Thyroid gland (tissue), 4 donors: Measurements from ENCODE around the gene NCOA3. TPM values are rescaled to one million over a fixed set of nuclear protein-coding genes. Genes with fewer than 3 reads are reported as not detected.
"Not testable (repeated sequence)": the region's sequence is repeated elsewhere in the genome, so short reads cannot be mapped to it uniquely, and the experiment has no call there.

Source experiments
- DNase-seq, 2 donors: peaks; one replicate each; pipeline ENCODE4 v3.0.0-alpha.2; 2019
- H3K27ac ChIP-seq, 3 donors: fragments of 200-600 bp; sonication (generic); 1 replicate in 2 of 3; 2 replicates in 1 of 3; pipeline ENCODE4 v1.5.1; 2016 to 2019; ENCODE audit warnings: mild to moderate bottlenecking in 1 of 3, moderate library complexity in 1 of 3
- H3K27me3 ChIP-seq: fragments of 200-600 bp; sonication (generic); one replicate; pipeline ENCODE4 v1.5.1; 2019
- H3K36me3 ChIP-seq, 2 donors: fragments of 200-600 bp; sonication (generic); one replicate each; pipeline ENCODE4 v1.5.1; 2016 to 2019
- H3K4me1 ChIP-seq, 2 donors: fragments of 200-600 bp; sonication (generic); one replicate each; pipeline ENCODE4 v1.5.1; 2017 to 2019
- H3K4me3 ChIP-seq, 3 donors: fragments of 200-600 bp; sonication (generic); replicated peaks in 1 of 3; 1 replicate in 2 of 3; 2 replicates in 1 of 3; pipeline ENCODE4 v1.5.1; 2016; ENCODE audit warnings: mild to moderate bottlenecking in 1 of 3
- H3K9me3 ChIP-seq: fragments of 200-600 bp; sonication (generic); one replicate; pipeline ENCODE4 v1.5.1; 2017
- CTCF ChIP-seq, 6 experiments: fragments of 200-600 bp in 3 of 6; fragments of 450-650 bp in 3 of 6; sonication (generic) in 3 of 6; IDR thresholded peaks; one replicate each; pipeline ENCODE4 v1.5.1; 2016 to 2019; ENCODE audit warnings: antibody characterized with exemption in 6 of 6, mild to moderate bottlenecking in 2 of 6, inconsistent platforms in 1 of 6, moderate library complexity in 1 of 6
- POLR2A ChIP-seq, 2 donors: fragments of 450-650 bp; IDR thresholded peaks; one replicate each; pipeline ENCODE4 v1.6.1; 2017; ENCODE audit warnings: antibody characterized with exemption in 2 of 2, mild to moderate bottlenecking in 2 of 2, moderate library complexity in 1 of 2
- WGBS, 2 donors: methylation state at CpG; one replicate each; pipeline ENCODE4 v1.1.5; 2017; 5-methylcytosine and 5-hydroxymethylcytosine counted together
- intact Hi-C: fragments of 100-400 bp; cut with DNase I; formaldehyde crosslinking; loops from one replicate; pipeline ENCODE4 v1.15.1; 2023
- total RNA-seq, 4 donors: library from RNA; depleted of rRNA; stranded (reverse); fragments of >200 nt; gene quantifications; one replicate each; pipeline ENCODE4 v1.2.3, GENCODE V29; 2016

Gene NCOA3
- total RNA-seq, 4 donors from 2014 or later, result 28.7 to 45.2 (median 36.8) TPM

- intact Hi-C loops, result no loop called here
- no peaks in the 10 kb centered on the region for H3K36me3 ChIP-seq
- H3K4me1 ChIP-seq, result peaks cover 44 to 50% of the 10 kb centered on the region in 2 donors
- peak overlapping the region; percentile 32 to 67 (median 40) for H3K27ac ChIP-seq
- peak; percentile 73 to 77 for DNase-seq
- H3K4me3 ChIP-seq, result no peak overlapping the region
- WGBS, 2 donors, result 3 to 4% methylated on average over 4 of the region's 4 CpGs
- TF ChIP-seq POLR2A (IDR thresholded peaks at IDR 0.05), result peak in 1 of 2 donors; percentile 22
- TF ChIP-seq CTCF (IDR thresholded peaks at IDR 0.05), result no peak
- H3K9me3 ChIP-seq, result no peaks in the 10 kb centered on the region
- no peaks in the 10 kb centered on the region for H3K27me3 ChIP-seq
Observed at GRCh38 chr20:47576516-47577033, 74.9 kb downstream of the NCOA3 start.

- Histone ChIP-seq H3K36me3 (no peaks in the 10 kb centered on the region), H3K27ac (peak overlapping the region; percentile 32 to 67 (median 40)), H3K27me3 (no peaks in the 10 kb centered on the region), H3K4me1 (peaks cover 44 to 50% of the 10 kb centered on the region in 2 donors), H3K9me3 (no peaks in the 10 kb centered on the region), H3K4me3 (no peak overlapping the region)
- no peak for TF ChIP-seq CTCF (IDR thresholded peaks at IDR 0.05)
- DNase-seq, result no peak
- intact Hi-C loops, result no loop called here
Observed at GRCh38 chr20:47577314-47577713, 75.6 kb downstream of the NCOA3 start.

- Histone ChIP-seq H3K27me3 (no peaks in the 10 kb centered on the region), H3K36me3 (no peaks in the 10 kb centered on the region), H3K4me3 (no peak overlapping the region), H3K4me1 (peaks cover 48 to 52% of the 10 kb centered on the region in 2 donors), H3K9me3 (no peaks in the 10 kb centered on the region), H3K27ac (peak overlapping the region in 1 of 3 donors; percentile 67)
- 50 to 68% methylated on average over 1 of the region's 1 CpG for WGBS, 2 donors
- intact Hi-C loops, result no loop called here
- TF ChIP-seq CTCF (IDR thresholded peaks at IDR 0.05) (no peak), POLR2A (IDR thresholded peaks at IDR 0.05) (no peak)
- peak; percentile 16 to 31 for DNase-seq
Observed at GRCh38 chr20:47578543-47578942, 76.9 kb downstream of the NCOA3 start.

- H3K4me1 ChIP-seq, result peaks cover 42 to 43% of the 10 kb centered on the region in 2 donors
- H3K4me3 ChIP-seq, DNase-seq, H3K27me3 ChIP-seq, H3K36me3 ChIP-seq, H3K27ac ChIP-seq, H3K9me3 ChIP-seq, intact Hi-C loops: not testable (repeated sequence)
- 89 to 91% methylated on average over 7 of the region's 7 CpGs for WGBS, 2 donors
Observed at GRCh38 chr20:47580686-47581085, 79.0 kb downstream of the NCOA3 start.

- H3K27me3 ChIP-seq, result no peaks in the 10 kb centered on the region
- intact Hi-C loops, result no loop called here
- H3K4me1 ChIP-seq, result peaks cover 38 to 39% of the 10 kb centered on the region in 2 donors
- WGBS, 2 donors, result 86 to 89% methylated on average over 2 of the region's 2 CpGs
- no peak overlapping the region for H3K27ac ChIP-seq
- TF ChIP-seq CTCF (IDR thresholded peaks at IDR 0.05), result no peak
- no peak for TF ChIP-seq POLR2A (IDR thresholded peaks at IDR 0.05)
- DNase-seq, result no peak
- no peaks in the 10 kb centered on the region for H3K36me3 ChIP-seq
- H3K9me3 ChIP-seq, result no peaks in the 10 kb centered on the region
- no peak overlapping the region for H3K4me3 ChIP-seq
Observed at GRCh38 chr20:47581090-47581489, 79.4 kb downstream of the NCOA3 start.

- peaks cover 13 to 16% of the 10 kb centered on the region in 2 donors for H3K4me1 ChIP-seq
- no peak for TF ChIP-seq CTCF (IDR thresholded peaks at IDR 0.05)
- no peak for TF ChIP-seq POLR2A (IDR thresholded peaks at IDR 0.05)
- H3K9me3 ChIP-seq, result no peaks in the 10 kb centered on the region
- intact Hi-C loops, result no loop called here
- H3K27ac ChIP-seq, result no peak overlapping the region
- DNase-seq, result peak; percentile 23 to 38
- no peak overlapping the region for H3K4me3 ChIP-seq
- H3K27me3 ChIP-seq, result no peaks in the 10 kb centered on the region
- WGBS, 2 donors, result 93 to 96% methylated on average over 2 of the region's 2 CpGs
- H3K36me3 ChIP-seq, result no peaks in the 10 kb centered on the region
Observed at GRCh38 chr20:47583551-47583950, 81.9 kb downstream of the NCOA3 start.
